HepG2 (cell line): ENCODE measurements around the gene SP7.

Experiments
- CBX5 ChIP-seq: sonication (generic); formaldehyde crosslinking; IDR thresholded peaks from 2 replicates; pipeline ENCODE4 v1.4.0; 2020; ENCODE audit warnings: missing genetic modification reagents, borderline replicate concordance
- ESRRA ChIP-seq: sonication (generic); formaldehyde crosslinking; IDR thresholded peaks from 2 replicates; pipeline ENCODE4 v1.5.1; 2020; ENCODE audit warnings: mild to moderate bottlenecking, low read depth, missing genetic modification reagents
- PHF20 ChIP-seq: sonication (generic); formaldehyde crosslinking; IDR thresholded peaks from 2 replicates; pipeline ENCODE4 v1.5.0; 2020; ENCODE audit warnings: mild to moderate bottlenecking, missing genetic modification reagents
- ZNF567 ChIP-seq: sonication (generic); formaldehyde crosslinking; IDR thresholded peaks from 2 replicates; pipeline ENCODE4 v1.8.1; 2023; ENCODE audit warnings: mild to moderate bottlenecking, missing genetic modification reagents, borderline replicate concordance
- ZNF737 ChIP-seq: sonication (generic); formaldehyde crosslinking; IDR thresholded peaks from 2 replicates; pipeline ENCODE4 v1.5.0; 2020; ENCODE audit warnings: missing genetic modification reagents, mild to moderate bottlenecking, borderline replicate concordance
- TF ChIP-seq, protein P1 (sequence below): sonication (generic); formaldehyde crosslinking; IDR thresholded peaks from 2 replicates; pipeline ENCODE4 v1.4.0; 2020; ENCODE audit warnings: missing genetic modification reagents

DNA sequence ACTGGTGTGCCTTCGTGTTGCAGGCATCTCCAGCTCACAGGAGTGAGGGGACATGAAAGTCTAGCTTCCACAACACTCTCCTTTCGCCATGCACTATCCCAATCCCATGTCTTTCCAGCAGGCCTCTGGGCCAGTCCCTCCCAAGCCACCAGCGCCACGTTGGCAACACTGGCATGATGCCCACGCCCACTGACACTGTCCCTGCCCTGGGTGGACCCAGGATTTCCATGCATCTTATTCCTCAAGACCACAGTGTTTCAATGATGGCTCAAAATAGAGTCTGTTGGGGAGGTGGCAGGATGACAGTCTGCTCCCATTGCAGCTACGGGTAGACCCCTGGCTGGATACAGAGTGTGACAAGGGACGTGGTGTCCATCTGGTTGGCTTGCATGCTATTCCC lies 2.3 kb downstream of the SP7 start:
- no peak for TF ChIP-seq ZNF567 (CRISPR knock-in tag)
- TF ChIP-seq, protein P1, sequence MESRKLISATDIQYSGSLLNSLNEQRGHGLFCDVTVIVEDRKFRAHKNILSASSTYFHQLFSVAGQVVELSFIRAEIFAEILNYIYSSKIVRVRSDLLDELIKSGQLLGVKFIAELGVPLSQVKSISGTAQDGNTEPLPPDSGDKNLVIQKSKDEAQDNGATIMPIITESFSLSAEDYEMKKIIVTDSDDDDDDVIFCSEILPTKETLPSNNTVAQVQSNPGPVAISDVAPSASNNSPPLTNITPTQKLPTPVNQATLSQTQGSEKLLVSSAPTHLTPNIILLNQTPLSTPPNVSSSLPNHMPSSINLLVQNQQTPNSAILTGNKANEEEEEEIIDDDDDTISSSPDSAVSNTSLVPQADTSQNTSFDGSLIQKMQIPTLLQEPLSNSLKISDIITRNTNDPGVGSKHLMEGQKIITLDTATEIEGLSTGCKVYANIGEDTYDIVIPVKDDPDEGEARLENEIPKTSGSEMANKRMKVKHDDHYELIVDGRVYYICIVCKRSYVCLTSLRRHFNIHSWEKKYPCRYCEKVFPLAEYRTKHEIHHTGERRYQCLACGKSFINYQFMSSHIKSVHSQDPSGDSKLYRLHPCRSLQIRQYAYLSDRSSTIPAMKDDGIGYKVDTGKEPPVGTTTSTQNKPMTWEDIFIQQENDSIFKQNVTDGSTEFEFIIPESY (CRISPR knock-in tag) = no peak
- no peak for TF ChIP-seq ESRRA (CRISPR knock-in tag)
- TF ChIP-seq ZNF737 (CRISPR knock-in tag) = no peak
- no peak for TF ChIP-seq PHF20
- no peak for TF ChIP-seq CBX5 (CRISPR knock-in tag)
